SK-N-SH treated with all-trans-retinoic acid at 6 μM for 48 hours (cell line): ENCODE data around the gene PROM1.

ENCODE experiments used
- ATAC-seq: fragments of 200-7000 bp; cut with Tn5 transposase; 3 replicates; pipeline ENCODE4 v1.9.1; 2020; ENCODE audit warnings: mild to moderate bottlenecking, moderate library complexity
- ARNTL ChIP-seq: fragments of 450-650 bp; formaldehyde crosslinking; IDR thresholded peaks from 2 replicates; pipeline ENCODE4 v1.5.0; 2020; ENCODE audit warnings: low read depth, mild to moderate bottlenecking, moderate library complexity, borderline replicate concordance
- BACH2 ChIP-seq: fragments of 250-450 bp; sonication (Bioruptor Pico); IDR thresholded peaks from 2 replicates; pipeline ENCODE4 v1.9.0; 2021; ENCODE audit warnings: mild to moderate bottlenecking, borderline replicate concordance
- CREB5 ChIP-seq: fragments of 250-450 bp; sonication (Bioruptor Pico); IDR thresholded peaks from 2 replicates; pipeline ENCODE4 v1.5.1; 2020; ENCODE audit warnings: low read depth, mild to moderate bottlenecking, moderate library complexity
- CSRNP3 ChIP-seq: fragments of 250-450 bp; sonication (Bioruptor Pico); IDR thresholded peaks from 2 replicates; pipeline ENCODE4 v1.5.1; 2021; ENCODE audit warnings: mild to moderate bottlenecking, moderate library complexity
- GLIS3 ChIP-seq: fragments of 250-450 bp; sonication (Bioruptor Pico); IDR thresholded peaks from 2 replicates; pipeline ENCODE4 v1.5.0; 2020; ENCODE audit warnings: mild to moderate bottlenecking, moderate library complexity
- OSR1 ChIP-seq: fragments of 250-450 bp; sonication (Bioruptor Pico); IDR thresholded peaks from 2 replicates; pipeline ENCODE4 v1.8.0; 2022; ENCODE audit warnings: moderate library complexity, mild to moderate bottlenecking, inconsistent platforms
- PATZ1 ChIP-seq: fragments of 250-450 bp; sonication (Bioruptor Pico); IDR thresholded peaks from 2 replicates; pipeline ENCODE4 v1.8.0; 2020; ENCODE audit warnings: mild to moderate bottlenecking, moderate library complexity, borderline replicate concordance
- POU6F1 ChIP-seq: fragments of 250-450 bp; sonication (Bioruptor Pico); IDR thresholded peaks from 2 replicates; pipeline ENCODE4 v1.8.0; 2021; ENCODE audit warnings: low read depth, mild to moderate bottlenecking, moderate library complexity, borderline replicate concordance
- PPARA ChIP-seq: fragments of 250-450 bp; sonication (Bioruptor Pico); IDR thresholded peaks from 2 replicates; pipeline ENCODE4 v1.5.0; 2020; ENCODE audit warnings: mild to moderate bottlenecking, borderline replicate concordance
- RARB ChIP-seq: fragments of 250-450 bp; sonication (Bioruptor Pico); IDR thresholded peaks from 2 replicates; pipeline ENCODE4 v1.8.0; 2021; ENCODE audit warnings: mild to moderate bottlenecking, moderate library complexity
- SNAI2 ChIP-seq: fragments of 250-450 bp; sonication (Bioruptor Pico); IDR thresholded peaks from 2 replicates; pipeline ENCODE4 v1.5.0; 2020; ENCODE audit warnings: mild to moderate bottlenecking, moderate library complexity
- TCF4 ChIP-seq: fragments of 250-450 bp; sonication (Bioruptor Pico); IDR thresholded peaks from 2 replicates; pipeline ENCODE4 v1.8.0; 2021; ENCODE audit warnings: mild to moderate bottlenecking, moderate library complexity, borderline replicate concordance
- TOX ChIP-seq: fragments of 250-450 bp; sonication (Bioruptor Pico); IDR thresholded peaks from 2 replicates; pipeline ENCODE4 v1.8.0; 2021; ENCODE audit warnings: mild to moderate bottlenecking, moderate library complexity, borderline replicate concordance
- ZC3H10 ChIP-seq: fragments of 250-450 bp; sonication (Bioruptor Pico); IDR thresholded peaks from 2 replicates; pipeline ENCODE4 v1.5.1; 2021; ENCODE audit warnings: mild to moderate bottlenecking, moderate library complexity
- ZFP3 ChIP-seq: fragments of 250-450 bp; sonication (Bioruptor Pico); IDR thresholded peaks from 2 replicates; pipeline ENCODE4 v1.5.0; 2020; ENCODE audit warnings: mild to moderate bottlenecking, moderate library complexity
- ZFP30 ChIP-seq: fragments of 450-650 bp; formaldehyde crosslinking; IDR thresholded peaks from 2 replicates; pipeline ENCODE4 v1.5.0; 2022; ENCODE audit warnings: mild to moderate bottlenecking, moderate library complexity
- ZNF565 ChIP-seq: fragments of 450-650 bp; formaldehyde crosslinking; conservative IDR thresholded peaks from 2 replicates; pipeline ENCODE4 v1.5.0; 2020; ENCODE audit warnings: low read depth, mild to moderate bottlenecking, moderate library complexity
- ZNF70 ChIP-seq: fragments of 450-650 bp; formaldehyde crosslinking; IDR thresholded peaks from 2 replicates; pipeline ENCODE4 v1.5.0; 2020; ENCODE audit warnings: mild to moderate bottlenecking, moderate library complexity
- ZNF8 ChIP-seq: fragments of 450-650 bp; formaldehyde crosslinking; IDR thresholded peaks from 2 replicates; pipeline ENCODE4 v1.5.0; 2020; ENCODE audit warnings: mild to moderate bottlenecking, moderate library complexity

The PROM1 gene

GRCh38 chr4:16116493-16116990 lies 32.7 kb upstream of the PROM1 start (continued):
- TF ChIP-seq PATZ1 (CRISPR knock-in tag) (no peak), OSR1 (CRISPR knock-in tag) (no peak), ZC3H10 (CRISPR knock-in tag) (no peak), ZNF565 (no peak), TCF4 (CRISPR knock-in tag) (no peak), ZNF70 (CRISPR knock-in tag) (no peak), CSRNP3 (CRISPR knock-in tag) (no peak), ZFP30 (CRISPR knock-in tag) (no peak)

GRCh38 chr4:16116019-16116418 lies 32.2 kb upstream of the PROM1 start:
- TF ChIP-seq ARNTL (CRISPR knock-in tag) (no peak), POU6F1 (no peak), ZC3H10 (CRISPR knock-in tag) (no peak), PPARA (no peak), ZNF8 (no peak), TOX (CRISPR knock-in tag) (no peak), CSRNP3 (CRISPR knock-in tag) (no peak), GLIS3 (no peak), ZFP3 (CRISPR knock-in tag) (no peak), PATZ1 (CRISPR knock-in tag) (no peak), RARB (CRISPR knock-in tag) (no peak), OSR1 (CRISPR knock-in tag) (no peak), BACH2 (CRISPR knock-in tag) (no peak), CREB5 (CRISPR knock-in tag) (no peak), ZNF565 (no peak), TCF4 (CRISPR knock-in tag) (no peak), ZFP30 (CRISPR knock-in tag) (no peak)

GRCh38 chr4:16114546-16114945 lies 30.7 kb upstream of the PROM1 start:
- no peak for TF ChIP-seq PATZ1 (CRISPR knock-in tag)
- no peak for TF ChIP-seq RARB (CRISPR knock-in tag)
- no peak for TF ChIP-seq PPARA
- TF ChIP-seq SNAI2 (CRISPR knock-in tag), result no peak
- no peak for TF ChIP-seq TCF4 (CRISPR knock-in tag)
- TF ChIP-seq ZC3H10 (CRISPR knock-in tag), result no peak
- ATAC-seq, result no peak

More at GRCh38 chr4:16116019-16116418, 32.2 kb upstream of the PROM1 start:
- ATAC-seq, result no peak
